OCI-LY7 (cell line): Measurements from ENCODE around the gene ANO4.

Experiments used
- CTCF ChIP-seq: fragments of 200-600 bp; sonication (generic); conservative IDR thresholded peaks from 2 replicates; pipeline ENCODE4 v1.5.1; 2014; ENCODE audit warnings: mild to moderate bottlenecking, antibody characterized with exemption, low read length, moderate library complexity, mixed read lengths
- EZH2phosphoT487 ChIP-seq: fragments of 200-600 bp; sonication (generic); IDR thresholded peaks from 2 replicates; pipeline ENCODE4 v1.6.1; 2018; ENCODE audit warnings: low read depth, borderline replicate concordance, mild to moderate bottlenecking, mixed run types, antibody characterized with exemption, low read length, moderate library complexity, mixed read lengths

GRCh38 chr12:101002696-101003419 lies 208.3 kb downstream of the ANO4 start:
- TF ChIP-seq CTCF (no peak), EZH2phosphoT487 (no peak)
